Stomach (tissue), 9 donors: ENCODE measurements around the gene PPM1J. TPM values are rescaled to one million over a fixed set of nuclear protein-coding genes. Genes with fewer than 3 reads are reported as not detected.
"Not testable (repeated sequence)": the region's sequence is repeated elsewhere in the genome, so short reads cannot be mapped to it uniquely, and the experiment has no call there.

Experiments
- DNase-seq, 2 donors: peaks; one replicate each; pipeline versions ENCODE4 v3.0.0 to v3.0.0-alpha.2; 2013 to 2019
- H3K27ac ChIP-seq, 5 donors: fragments of 200-600 bp in 4 of 5; sonication (generic) in 4 of 5; one replicate each; pipeline ENCODE4 v1.5.1; 2013 to 2019; ENCODE audit warnings: mild to moderate bottlenecking in 1 of 5, moderate library complexity in 1 of 5
- H3K27me3 ChIP-seq, 3 donors: fragments of 200-600 bp; sonication (generic); one replicate each; pipeline ENCODE4 v1.5.1; 2017 to 2019; ENCODE audit warnings: mixed run types in 1 of 3
- H3K36me3 ChIP-seq, 4 donors: fragments of 200-600 bp; sonication (generic); 1 replicate in 3 of 4; 2 replicates in 1 of 4; pipeline ENCODE4 v1.5.1; 2016 to 2019
- H3K4me1 ChIP-seq, 4 donors: fragments of 200-600 bp; sonication (generic); one replicate each; pipeline ENCODE4 v1.5.1; 2016 to 2019
- H3K4me3 ChIP-seq, 4 donors: fragments of 200-600 bp; sonication (generic) in 3 of 4; one replicate each; pipeline ENCODE4 v1.5.1; 2016 to 2019; ENCODE audit warnings: mild to moderate bottlenecking in 1 of 4
- H3K9me3 ChIP-seq, 4 donors: fragments of 200-600 bp; sonication (generic); one replicate each; pipeline ENCODE4 v1.5.1; 2016 to 2019
- CTCF ChIP-seq, 7 experiments: fragments of 450-650 bp in 4 of 7; fragments of 200-600 bp in 3 of 7; sonication (generic) in 3 of 7; IDR thresholded peaks; one replicate each; pipeline ENCODE4 v1.5.1; 2016 to 2019; ENCODE audit warnings: antibody characterized with exemption in 7 of 7, control low read depth in 2 of 7, mild to moderate bottlenecking in 1 of 7
- EP300 ChIP-seq: sonication (generic); formaldehyde crosslinking; IDR thresholded peaks from one replicate; pipeline ENCODE4 v1.6.1; 2017; ENCODE audit warnings: antibody characterized with exemption
- POLR2A ChIP-seq, 4 donors: fragments of 450-650 bp; IDR thresholded peaks; one replicate each; pipeline ENCODE4 v1.6.1; 2016; ENCODE audit warnings: antibody characterized with exemption in 4 of 4, control low read depth in 2 of 4, mild to moderate bottlenecking in 1 of 4, moderate library complexity in 1 of 4
- POLR2AphosphoS5 ChIP-seq, 3 donors: sonication (generic); formaldehyde crosslinking; IDR thresholded peaks; one replicate each; pipeline ENCODE4 v1.6.1; 2016; ENCODE audit warnings: antibody characterized with exemption in 3 of 3
- WGBS, 5 donors: extraction: QIAGEN DNeasy Blood & Tissue Kit in 3 of 5; methylation state at CpG; one replicate each; pipeline versions ENCODE4 v1.1.5 to v1.1.7; 2013 to 2018; 5-methylcytosine and 5-hydroxymethylcytosine counted together
- intact Hi-C: fragments of 100-400 bp; cut with DNase I; formaldehyde crosslinking; loops from one replicate; pipeline ENCODE4 v1.15.1; 2023; ENCODE audit warnings: low total_unique reads
- polyA plus RNA-seq, 3 donors: library from polyadenylated mRNA; stranded (reverse); fragments of 200-250 nt; gene quantifications; one replicate each; pipeline ENCODE4 v1.2.3, GENCODE V29; 2013
- total RNA-seq, 5 donors: library from RNA; depleted of rRNA; stranded (reverse); fragments of >200 nt; gene quantifications; one replicate each; pipeline versions ENCODE4 v1.1.0 to v1.2.3, GENCODE V29; 2014 to 2016
- donor health status: healthy with polysubstance abuse.
- donor health status: Bipolar disorder and iron deficiency.
- donor health status: healthy.

The PPM1J gene
- total and polyA plus RNA-seq, 8 donors: 0.50 to 4.0 (median 1.1) TPM; not detected in 4

- no peak for DNase-seq
- Histone ChIP-seq H3K4me3 (no peak overlapping the region), H3K36me3 (no peaks in the 10 kb centered on the region), H3K27ac (no peak overlapping the region), H3K9me3 (no peaks in the 10 kb centered on the region), H3K4me1 (no peaks in the 10 kb centered on the region), H3K27me3 (peaks cover 0 to 14% (median 9%) of the 10 kb centered on the region in 3 donors)
- intact Hi-C loops: no loop called here
- TF ChIP-seq POLR2AphosphoS5 (IDR thresholded peaks at IDR 0.05) (no peak), POLR2A (IDR thresholded peaks at IDR 0.05) (no peak), EP300 (no peak), CTCF (IDR thresholded peaks at IDR 0.05) (no peak)
- 85 to 100% (median 100%) methylated on average over 1 of the region's 1 CpG for WGBS, 5 donors
Measured at GRCh38 chr1:112735752-112736151, 20.6 kb upstream of the PPM1J start.

- Histone ChIP-seq H3K27ac (no peak overlapping the region), H3K9me3 (no peaks in the 10 kb centered on the region), H3K27me3 (no peaks in the 10 kb centered on the region), H3K4me1 (no peaks in the 10 kb centered on the region), H3K36me3 (no peaks in the 10 kb centered on the region), H3K4me3 (no peak overlapping the region)
- intact Hi-C loops: no loop called here
- WGBS, 5 donors: 94 to 100% (median 96%) methylated on average over 1 of the region's 1 CpG
- no peak for DNase-seq
- TF ChIP-seq EP300: no peak
- TF ChIP-seq CTCF (IDR thresholded peaks at IDR 0.05): no peak
- TF ChIP-seq POLR2AphosphoS5 (IDR thresholded peaks at IDR 0.05): no peak
- no peak for TF ChIP-seq POLR2A (IDR thresholded peaks at IDR 0.05)
Measured at GRCh38 chr1:112731451-112731850, 16.3 kb upstream of the PPM1J start.

- intact Hi-C loops: no loop called here
- no peak overlapping the region for H3K4me3 ChIP-seq
- no peaks in the 10 kb centered on the region for H3K36me3 ChIP-seq
- no peak overlapping the region for H3K27ac ChIP-seq
- H3K27me3 ChIP-seq: no peaks in the 10 kb centered on the region
- H3K4me1 ChIP-seq: no peaks in the 10 kb centered on the region
- no peak for TF ChIP-seq EP300
- TF ChIP-seq POLR2A (IDR thresholded peaks at IDR 0.05): no peak
- no peak for TF ChIP-seq POLR2AphosphoS5 (IDR thresholded peaks at IDR 0.05)
- TF ChIP-seq CTCF (IDR thresholded peaks at IDR 0.05): no peak
- WGBS, 5 donors: 41 to 64% (median 56%) methylated on average over 1 of the region's 1 CpG
- no peaks in the 10 kb centered on the region for H3K9me3 ChIP-seq
- DNase-seq: no peak
Measured at GRCh38 chr1:112729909-112730308, 14.8 kb upstream of the PPM1J start.

GRCh38 chr1:112729011-112729410 is 13.9 kb upstream of the PPM1J start:
- H3K36me3 ChIP-seq, H3K4me3 ChIP-seq, H3K9me3 ChIP-seq, DNase-seq, H3K4me1 ChIP-seq, H3K27me3 ChIP-seq, H3K27ac ChIP-seq, intact Hi-C loops: not testable (repeated sequence)
- WGBS, 5 donors: 41 to 74% (median 58%) methylated on average over 3 of the region's 3 CpGs

- intact Hi-C loops, H3K36me3 ChIP-seq, H3K9me3 ChIP-seq, H3K4me3 ChIP-seq, DNase-seq, H3K4me1 ChIP-seq, H3K27ac ChIP-seq, H3K27me3 ChIP-seq: not testable (repeated sequence)
- 88 to 95% (median 92%) methylated on average over 30 to 33 of the region's 33 CpGs for WGBS, 5 donors
Measured at GRCh38 chr1:112728306-112728971, 13.3 kb upstream of the PPM1J start.
